CD14-positive monocyte (primary cell): ENCODE measurements around the gene PTCHD4. TPM values are rescaled to one million over a fixed set of nuclear protein-coding genes. Genes with fewer than 3 reads are reported as not detected.

ENCODE experiments used
- DNase-seq, 3 donors: peaks; one replicate each; pipeline ENCODE4 v3.0.0-alpha.2; 2011 to 2022
- H2AFZ ChIP-seq: 2 replicates; pipeline ENCODE4 v1.6.0; 2012; ENCODE audit warnings: mild to moderate bottlenecking, low read depth, low read length, inconsistent platforms; ENCODE audit not compliant: insufficient read depth, poor library complexity, severe bottlenecking
- H3K27ac ChIP-seq, 2 donors: 1 replicate in 1 of 2; 2 replicates in 1 of 2; pipeline ENCODE4 v1.5.1; 2012 to 2013; ENCODE audit warnings: low read length in 2 of 2, control low read depth in 1 of 2, inconsistent platforms in 1 of 2, low read depth in 1 of 2, mild to moderate bottlenecking in 1 of 2
- H3K27me3 ChIP-seq, 2 donors: one replicate each; pipeline versions ENCODE4 v1.6.0 to v1.6.1; 2011 to 2013; ENCODE audit warnings: low read length in 2 of 2; ENCODE audit not compliant: control insufficient read depth in 2 of 2, insufficient read depth in 2 of 2
- H3K36me3 ChIP-seq, 2 donors: replicated peaks in 1 of 2; 1 replicate in 1 of 2; 2 replicates in 1 of 2; pipeline versions ENCODE4 v1.5.1 to v1.6.1; 2012 to 2013; ENCODE audit warnings: low read length in 2 of 2, control low read depth in 1 of 2, inconsistent platforms in 1 of 2, mild to moderate bottlenecking in 1 of 2; ENCODE audit not compliant: insufficient read depth in 2 of 2, control insufficient read depth in 1 of 2
- H3K4me1 ChIP-seq, 2 donors: 1 replicate in 1 of 2; 2 replicates in 1 of 2; pipeline versions ENCODE4 v1.5.1 to v1.6.1; 2012 to 2013; ENCODE audit warnings: low read length in 2 of 2, control low read depth in 1 of 2, inconsistent platforms in 1 of 2, mild to moderate bottlenecking in 1 of 2, moderate library complexity in 1 of 2; ENCODE audit not compliant: insufficient read depth in 2 of 2, control insufficient read depth in 1 of 2
- H3K4me2 ChIP-seq: replicated peaks from 2 replicates; pipeline ENCODE3; 2012; ENCODE audit warnings: low read length, moderate library complexity, mild to moderate bottlenecking; ENCODE audit not compliant: poor library complexity, severe bottlenecking; ENCODE audit errors: extremely low read depth
- H3K4me3 ChIP-seq, 3 experiments: fragments of 200-600 bp in 1 of 3; sonication (generic) in 1 of 3; replicated peaks in 1 of 3; 1 replicate in 2 of 3; 2 replicates in 1 of 3; pipeline ENCODE4 v1.5.1; 2011 to 2013; ENCODE audit warnings: low read length in 3 of 3, mild to moderate bottlenecking in 3 of 3, control low read depth in 2 of 3, low read depth in 2 of 3, inconsistent platforms in 1 of 3, moderate library complexity in 1 of 3
- H3K79me2 ChIP-seq: 2 replicates; pipeline ENCODE4 v1.6.0; 2012; ENCODE audit warnings: mild to moderate bottlenecking, control low read depth, inconsistent platforms, low read length, moderate library complexity; ENCODE audit not compliant: insufficient read depth
- H3K9ac ChIP-seq: 2 replicates; pipeline ENCODE4 v1.6.0; 2017; ENCODE audit warnings: low read length, mild to moderate bottlenecking; ENCODE audit not compliant: insufficient read depth, poor library complexity, severe bottlenecking
- H3K9me3 ChIP-seq, 2 donors: replicated peaks in 1 of 2; 1 replicate in 1 of 2; 2 replicates in 1 of 2; pipeline versions ENCODE4 v1.5.1 to v1.6.1; 2012 to 2013; ENCODE audit warnings: low read length in 2 of 2, control low read depth in 1 of 2; ENCODE audit not compliant: control insufficient read depth in 1 of 2, insufficient read depth in 1 of 2
- H4K20me1 ChIP-seq: 2 replicates; pipeline ENCODE4 v1.6.0; 2012; ENCODE audit warnings: mild to moderate bottlenecking, low read length, control low read depth, moderate library complexity; ENCODE audit not compliant: insufficient read depth
- H3K27ac Mint-ChIP-seq, 7 donors: one replicate each; pipeline ENCODE4 v1.8.0; 2020; ENCODE audit warnings: mild to moderate bottlenecking in 7 of 7, mixed read lengths in 7 of 7, moderate library complexity in 6 of 7, inconsistent platforms in 2 of 7
- H3K27me3 Mint-ChIP-seq, 3 donors: one replicate each; pipeline ENCODE4 v1.8.0; 2021 to 2022; ENCODE audit warnings: low read depth in 3 of 3, mild to moderate bottlenecking in 3 of 3, mixed read lengths in 3 of 3, moderate library complexity in 3 of 3, inconsistent platforms in 1 of 3
- H3K36me3 Mint-ChIP-seq, 2 donors: one replicate each; pipeline ENCODE4 v1.8.0; 2020; ENCODE audit warnings: mixed read lengths in 2 of 2, inconsistent platforms in 1 of 2, mild to moderate bottlenecking in 1 of 2
- H3K4me1 Mint-ChIP-seq: one replicate; pipeline ENCODE4 v1.8.0; 2020; ENCODE audit warnings: mild to moderate bottlenecking, mixed read lengths
- H3K4me3 Mint-ChIP-seq, 2 donors: one replicate each; pipeline ENCODE4 v1.8.0; 2020; ENCODE audit warnings: mild to moderate bottlenecking in 2 of 2, mixed read lengths in 2 of 2, moderate library complexity in 1 of 2
- H3K9me3 Mint-ChIP-seq, 7 donors: one replicate each; pipeline ENCODE4 v1.8.0; 2020 to 2022; ENCODE audit warnings: mixed read lengths in 7 of 7, mild to moderate bottlenecking in 6 of 7, moderate library complexity in 6 of 7, inconsistent platforms in 2 of 7
- WGBS: methylation state at CpG from one replicate; pipeline ENCODE4 v1.1.5; 2013; ENCODE audit warnings: missing lambda C conversion rate; ENCODE audit not compliant: insufficient coverage; 5-methylcytosine and 5-hydroxymethylcytosine counted together
- intact Hi-C, 2 donors: fragments of 100-400 bp; cut with micrococcal nuclease; formaldehyde crosslinking; loops; one replicate each; pipeline versions ENCODE4 v1.15.0 to v1.15.1; 2023
- polyA plus RNA-seq, 3 donors: library from polyadenylated mRNA; depleted of rRNA in 1 of 3; unstranded in 2 of 3; stranded (reverse) in 1 of 3; fragments of 300-500 nt in 2 of 3; fragments of >200 nt in 1 of 3; fragmentation: Illumina TruSeq in 2 of 3; gene quantifications; 1 replicate in 2 of 3; 2 replicates in 1 of 3; pipeline ENCODE4 v1.2.3, GENCODE V29; 2012 to 2021
- TF ChIP-seq, protein P1 (sequence below): fragments of 200-600 bp; IDR thresholded peaks from one replicate; pipeline ENCODE4 v1.8.0; 2022; ENCODE audit warnings: antibody characterized with exemption, mild to moderate bottlenecking

PTCHD4 gene
- polyA plus RNA-seq, 3 donors = not detected

DNA sequence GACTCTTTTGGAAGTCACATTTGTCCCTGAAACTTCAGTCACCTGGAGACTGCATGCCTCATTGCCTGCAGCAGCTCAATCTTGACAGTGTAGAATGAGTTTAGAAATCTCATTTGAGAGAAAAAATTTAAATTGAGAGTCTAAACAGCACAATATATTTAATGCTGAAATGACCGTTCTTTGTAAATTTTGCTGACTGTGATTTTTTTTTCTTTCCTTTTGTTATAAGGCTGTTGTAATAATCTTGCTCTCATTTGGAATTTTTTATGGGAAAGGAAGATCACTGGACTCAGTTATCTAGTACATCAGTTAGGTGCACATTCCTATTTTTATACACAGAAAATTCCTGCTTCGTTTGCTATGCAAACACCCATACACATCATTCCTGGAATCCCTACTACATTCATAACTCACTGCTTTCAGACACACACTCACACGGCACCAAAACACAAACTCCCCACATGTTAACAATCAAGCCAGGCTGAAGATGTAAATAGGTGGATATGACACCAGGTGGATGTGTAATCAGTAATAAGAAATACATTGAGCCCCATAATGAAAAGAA is 43.8 kb downstream of the PTCHD4 start:
- Histone ChIP-seq H3K27ac (no peak overlapping the region), H3K9me3 (no peaks in the 10 kb centered on the region), H3K9ac (no peak overlapping the region), H3K4me1 (peaks cover 0 to 4% of the 10 kb centered on the region in 2 donors), H2AFZ (no peak overlapping the region), H3K79me2 (no peaks in the 10 kb centered on the region), H4K20me1 (no peaks in the 10 kb centered on the region), H3K36me3 (no peaks in the 10 kb centered on the region), H3K27me3 (peaks cover 37 to 44% of the 10 kb centered on the region in 2 donors), H3K4me3 (no peak overlapping the region), H3K4me2 (no peak overlapping the region)
- peaks cover 4% of the 10 kb centered on the region for H3K4me1 Mint-ChIP-seq
- peaks cover 0 to 5% (median 3%) of the 10 kb centered on the region in 7 donors for H3K9me3 Mint-ChIP-seq
- H3K4me3 Mint-ChIP-seq = peak overlapping the region in 1 of 2 donors; percentile 14
- intact Hi-C loops = no loop called here
- no peaks in the 10 kb centered on the region for H3K36me3 Mint-ChIP-seq
- H3K27me3 Mint-ChIP-seq = peaks cover 32 to 56% (median 36%) of the 10 kb centered on the region in 3 donors
- whole genome bisulfite sequencing = no CpG with 5 or more reads among the region's 3 CpGs
- H3K27ac Mint-ChIP-seq = no peak overlapping the region
- TF ChIP-seq, protein P1, sequence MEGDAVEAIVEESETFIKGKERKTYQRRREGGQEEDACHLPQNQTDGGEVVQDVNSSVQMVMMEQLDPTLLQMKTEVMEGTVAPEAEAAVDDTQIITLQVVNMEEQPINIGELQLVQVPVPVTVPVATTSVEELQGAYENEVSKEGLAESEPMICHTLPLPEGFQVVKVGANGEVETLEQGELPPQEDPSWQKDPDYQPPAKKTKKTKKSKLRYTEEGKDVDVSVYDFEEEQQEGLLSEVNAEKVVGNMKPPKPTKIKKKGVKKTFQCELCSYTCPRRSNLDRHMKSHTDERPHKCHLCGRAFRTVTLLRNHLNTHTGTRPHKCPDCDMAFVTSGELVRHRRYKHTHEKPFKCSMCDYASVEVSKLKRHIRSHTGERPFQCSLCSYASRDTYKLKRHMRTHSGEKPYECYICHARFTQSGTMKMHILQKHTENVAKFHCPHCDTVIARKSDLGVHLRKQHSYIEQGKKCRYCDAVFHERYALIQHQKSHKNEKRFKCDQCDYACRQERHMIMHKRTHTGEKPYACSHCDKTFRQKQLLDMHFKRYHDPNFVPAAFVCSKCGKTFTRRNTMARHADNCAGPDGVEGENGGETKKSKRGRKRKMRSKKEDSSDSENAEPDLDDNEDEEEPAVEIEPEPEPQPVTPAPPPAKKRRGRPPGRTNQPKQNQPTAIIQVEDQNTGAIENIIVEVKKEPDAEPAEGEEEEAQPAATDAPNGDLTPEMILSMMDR = no peak
- DNase-seq = no peak

DNA sequence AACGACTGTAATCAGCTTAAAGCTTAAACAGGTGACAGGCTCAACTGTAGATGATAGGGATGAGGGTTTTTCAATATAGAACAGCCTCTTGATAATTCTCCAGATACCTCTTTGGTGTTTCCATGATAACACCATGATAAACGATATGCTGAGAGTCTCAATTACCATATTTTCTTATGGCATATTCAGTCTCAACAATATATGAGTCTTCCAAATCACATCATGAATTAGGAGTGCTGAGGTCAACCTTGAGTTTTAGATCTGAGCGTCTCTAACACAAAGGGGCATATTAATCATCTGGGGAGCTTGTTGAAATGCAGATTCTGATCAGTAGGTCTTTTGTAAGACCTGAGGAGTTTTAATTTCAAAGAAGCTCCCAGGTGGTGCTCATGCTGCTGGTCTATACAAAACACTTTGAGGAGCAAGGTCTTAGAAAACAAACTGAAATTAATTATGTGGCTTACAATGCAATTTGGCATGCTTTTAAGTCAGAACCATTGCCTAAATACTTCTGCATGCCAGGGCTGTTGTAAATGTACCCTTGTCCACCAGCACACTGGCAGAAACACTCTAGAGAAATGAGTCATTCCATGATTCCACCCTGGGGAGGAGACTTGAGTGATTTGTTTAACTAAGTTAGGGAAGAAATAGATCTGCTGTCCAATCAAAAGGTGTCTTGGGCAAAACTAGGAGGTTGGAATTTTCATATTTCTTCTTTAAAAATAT is 49.6 kb downstream of the PTCHD4 start:
- H3K36me3 ChIP-seq = no peaks in the 10 kb centered on the region
- Mint-ChIP-seq H3K4me3 (no peak overlapping the region), H3K27me3 (peaks cover 0 to 6% (median 0%) of the 10 kb centered on the region in 3 donors), H3K9me3 (peaks cover 0 to 5% (median 2%) of the 10 kb centered on the region in 7 donors), H3K27ac (no peak overlapping the region), H3K36me3 (no peaks in the 10 kb centered on the region), H3K4me1 (peaks cover 4% of the 10 kb centered on the region)
- H3K27ac ChIP-seq = no peak overlapping the region
- H3K4me3 ChIP-seq = no peak overlapping the region
- H4K20me1 ChIP-seq = no peaks in the 10 kb centered on the region
- no peak overlapping the region for H3K9ac ChIP-seq
- no peaks in the 10 kb centered on the region for H3K9me3 ChIP-seq
- no peak for DNase-seq
- intact Hi-C loops = no loop called here
- no peak overlapping the region for H2AFZ ChIP-seq
- TF ChIP-seq, protein P1 = no peak
- H3K4me2 ChIP-seq = no peak overlapping the region
- H3K4me1 ChIP-seq = peaks cover 3 to 7% of the 10 kb centered on the region in 2 donors
- WGBS = 92% methylated on average over 2 of the region's 3 CpGs
- H3K79me2 ChIP-seq = no peaks in the 10 kb centered on the region
- peaks cover under 1 to 2% of the 10 kb centered on the region in 2 donors for H3K27me3 ChIP-seq
